Transverse colon (tissue), 3 donors: Measurements from ENCODE around the gene ZBTB20.

Source experiments
- CTCF ChIP-seq, 5 experiments: fragments of 200-600 bp in 3 of 5; fragments of 450-650 bp in 2 of 5; sonication (generic) in 3 of 5; IDR thresholded peaks; 1 replicate in 2 of 5; 2 replicates in 3 of 5; pipeline ENCODE4 v1.5.1; 2016 to 2017; ENCODE audit warnings: antibody characterized with exemption in 5 of 5, inconsistent platforms in 3 of 5, mild to moderate bottlenecking in 2 of 5, moderate library complexity in 1 of 5
- EP300 ChIP-seq: sonication (generic); formaldehyde crosslinking; IDR thresholded peaks from one replicate; pipeline ENCODE4 v1.6.1; 2017; ENCODE audit warnings: antibody characterized with exemption, low read depth
- POLR2A ChIP-seq: fragments of 450-650 bp; IDR thresholded peaks from one replicate; pipeline ENCODE4 v1.6.1; 2016; ENCODE audit warnings: antibody characterized with exemption, mild to moderate bottlenecking, moderate library complexity

GRCh38 chr3:114867359-114867758 is 279.7 kb downstream of the ZBTB20 start:
- no peak for TF ChIP-seq EP300
- no peak for TF ChIP-seq POLR2A
- no peak for TF ChIP-seq CTCF (IDR thresholded peaks at IDR 0.05)
